Common myeloid progenitor, CD34-positive (primary cell): ENCODE measurements around the gene NEK5.

Experiments used
- CTCF ChIA-PET: fragments of 350-600 bp; sonication (Branson Sonifier 250); formaldehyde crosslinking; loops from one replicate; lab custom pipeline; 2021; ENCODE audit warnings: antibody characterized with exemption; lab: Charles Lee
- POLR2A ChIA-PET: fragments of 350-600 bp; sonication (Branson Sonifier 250); formaldehyde crosslinking; loops from one replicate; lab custom pipeline; 2021; ENCODE audit warnings: antibody characterized with exemption; lab: Charles Lee
- DNase-seq, 3 donors: peaks; one replicate each; pipeline versions ENCODE4 v3.0.0 to v3.0.0-alpha.2; 2013
- H3K27ac ChIP-seq, 2 experiments: 1 replicate in 1 of 2; 2 replicates in 1 of 2; pipeline ENCODE4 v1.7.0; 2013; ENCODE audit warnings: inconsistent platforms in 2 of 2, low read length in 2 of 2, mild to moderate bottlenecking in 2 of 2, low read depth in 1 of 2, moderate library complexity in 1 of 2; ENCODE audit not compliant: severe bottlenecking in 2 of 2, insufficient read depth in 1 of 2, poor library complexity in 1 of 2
- H3K27me3 ChIP-seq, 5 experiments: replicated peaks in 2 of 5; 1 replicate in 3 of 5; 2 replicates in 2 of 5; pipeline versions ENCODE4 v1.6.1 to v1.7.0; 2013; ENCODE audit warnings: low read length in 4 of 5, mild to moderate bottlenecking in 2 of 5, moderate library complexity in 2 of 5, inconsistent platforms in 1 of 5; ENCODE audit not compliant: insufficient read depth in 5 of 5, control insufficient read depth in 4 of 5
- H3K36me3 ChIP-seq, 4 experiments: 1 replicate in 2 of 4; 2 replicates in 2 of 4; pipeline versions ENCODE4 v1.6.1 to v1.7.0; 2013; ENCODE audit warnings: low read length in 3 of 4, control low read depth in 1 of 4, mild to moderate bottlenecking in 1 of 4; ENCODE audit not compliant: control insufficient read depth in 4 of 4, insufficient read depth in 4 of 4
- H3K4me1 ChIP-seq, 4 experiments: 1 replicate in 3 of 4; 2 replicates in 1 of 4; pipeline versions ENCODE4 v1.6.1 to v1.7.1; 2013; ENCODE audit warnings: low read length in 3 of 4, mild to moderate bottlenecking in 3 of 4, control low read depth in 1 of 4, inconsistent platforms in 1 of 4, moderate library complexity in 1 of 4; ENCODE audit not compliant: control insufficient read depth in 4 of 4, insufficient read depth in 4 of 4; ENCODE audit errors: control extremely low read depth in 1 of 4
- H3K4me3 ChIP-seq, 7 experiments: 1 replicate in 4 of 7; 2 replicates in 3 of 7; pipeline versions ENCODE4 v1.5.1 to v1.7.0; 2013; ENCODE audit warnings: mild to moderate bottlenecking in 7 of 7, low read length in 6 of 7, moderate library complexity in 6 of 7, inconsistent platforms in 2 of 7, low read depth in 2 of 7, control low read depth in 1 of 7; ENCODE audit not compliant: insufficient read depth in 4 of 7, control insufficient read depth in 1 of 7; ENCODE audit errors: extremely low read depth in 1 of 7
- H3K9me3 ChIP-seq, 5 experiments: 1 replicate in 4 of 5; 2 replicates in 1 of 5; pipeline versions ENCODE4 v1.6.1 to v1.7.1; 2013; ENCODE audit warnings: low read length in 4 of 5, mild to moderate bottlenecking in 2 of 5, inconsistent platforms in 1 of 5, low read depth in 1 of 5, moderate library complexity in 1 of 5; ENCODE audit not compliant: control insufficient read depth in 4 of 5, insufficient read depth in 2 of 5; ENCODE audit errors: control extremely low read depth in 1 of 5
- WGBS: methylation state at CpG from one replicate; pipeline ENCODE4 v1.1.5; 2013; ENCODE audit not compliant: insufficient coverage; 5-methylcytosine and 5-hydroxymethylcytosine counted together

NEK5 gene

GRCh38 chr13:52147225-52147624 lies 18.4 kb upstream of the NEK5 start:
- DNase-seq: no peak
- Histone ChIP-seq H3K4me1 (no peaks in the 10 kb centered on the region), H3K27me3 (no peaks in the 10 kb centered on the region), H3K27ac (no peak overlapping the region), H3K4me3 (no peak overlapping the region), H3K36me3 (peaks cover 0 to 43% (median 5%) of the 10 kb centered on the region in 4 experiments), H3K9me3 (no peaks in the 10 kb centered on the region)
- POLR2A ChIA-PET: no interaction called here
- no CpG with 5 or more reads among the region's 1 CpG for WGBS
- CTCF ChIA-PET: interaction anchor here (0.8 to 1.5 kb wide), 3 partner anchors 18 to 252 kb away, joined by 3 to 4 read pairs (median 3); no protein-coding TSS in a partner anchor

DNA sequence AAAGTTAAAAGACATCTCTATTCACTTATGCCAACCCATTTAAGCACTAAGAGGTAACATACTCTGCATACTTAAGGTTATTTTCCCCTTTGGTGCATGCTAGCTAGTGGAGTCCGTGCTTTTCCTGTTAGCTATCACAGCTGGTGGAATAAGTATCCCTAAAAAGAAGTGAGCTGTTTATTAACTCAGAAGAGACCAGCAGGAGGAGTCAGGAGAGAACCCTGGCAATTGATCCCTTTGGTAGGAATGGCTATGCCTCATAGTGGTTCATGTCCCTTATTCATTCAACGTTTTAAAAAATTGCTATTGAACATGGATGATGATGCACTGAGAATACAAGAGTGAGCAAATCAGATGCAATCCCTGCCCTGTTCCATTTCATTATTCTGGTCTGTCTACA lies 12.4 kb upstream of the NEK5 start:
- Histone ChIP-seq H3K36me3 (peaks cover 0 to 35% (median 6%) of the 10 kb centered on the region in 4 experiments), H3K4me1 (no peaks in the 10 kb centered on the region), H3K27me3 (no peaks in the 10 kb centered on the region), H3K27ac (no peak overlapping the region), H3K4me3 (no peak overlapping the region), H3K9me3 (no peaks in the 10 kb centered on the region)
- no peak for DNase-seq
- CTCF ChIA-PET: interaction anchor here (0.8 to 3.1 kb wide), 5 partner anchors 10 to 43 kb away, joined by 3 to 9 read pairs (median 4); partner anchors contain the start of gene NEK3
- 83% methylated on average over 1 of the region's 2 CpGs for WGBS
- POLR2A ChIA-PET: no interaction called here

DNA sequence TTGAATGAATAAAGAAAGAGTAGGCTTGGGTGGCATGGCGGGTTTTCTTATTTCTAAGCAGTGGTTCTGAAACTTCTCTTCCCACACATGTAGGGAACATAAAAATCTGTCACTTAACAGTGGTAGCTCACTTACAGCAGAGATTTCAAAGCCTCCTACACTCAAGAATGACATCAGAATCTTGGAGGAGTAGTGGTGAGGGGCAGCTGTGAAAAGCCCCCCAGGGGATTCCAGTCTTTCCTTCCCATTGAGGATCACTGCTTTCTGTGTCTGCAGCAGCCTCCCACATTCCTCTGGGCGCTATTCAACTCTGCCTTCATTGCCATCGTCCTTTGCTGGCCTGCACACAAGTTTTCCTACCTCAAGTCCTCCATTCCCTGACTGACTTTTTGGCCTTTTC lies 8.6 kb upstream of the NEK5 start:
- H3K27me3 ChIP-seq: no peaks in the 10 kb centered on the region
- no peak overlapping the region for H3K27ac ChIP-seq
- no peak overlapping the region for H3K4me3 ChIP-seq
- H3K36me3 ChIP-seq: peaks cover 7 to 54% (median 22%) of the 10 kb centered on the region in 4 experiments
- ChIA-PET CTCF (interaction anchor here (1.6 to 2.1 kb wide), 2 partner anchors 10 to 245 kb away, joined by 4 to 6 read pairs; no protein-coding TSS in a partner anchor), POLR2A (no interaction called here)
- no peak for DNase-seq
- H3K9me3 ChIP-seq: no peaks in the 10 kb centered on the region
- 100% methylated on average over 2 of the region's 3 CpGs for WGBS
- H3K4me1 ChIP-seq: no peaks in the 10 kb centered on the region

GRCh38 chr13:52136763-52137162 lies 7.9 kb upstream of the NEK5 start:
- H3K9me3 ChIP-seq: peaks cover 0 to 2% (median 0%) of the 10 kb centered on the region in 5 experiments
- H3K36me3 ChIP-seq: peaks cover 8 to 59% (median 27%) of the 10 kb centered on the region in 4 experiments
- no peaks in the 10 kb centered on the region for H3K27me3 ChIP-seq
- ChIA-PET POLR2A (no interaction called here), CTCF (interaction anchor here (2.1 kb wide), 1 partner anchor 9 kb away, joined by 6 read pairs; no protein-coding TSS in a partner anchor)
- no peaks in the 10 kb centered on the region for H3K4me1 ChIP-seq
- H3K27ac ChIP-seq: no peak overlapping the region
- H3K4me3 ChIP-seq: no peak overlapping the region
- no peak for DNase-seq

- no peaks in the 10 kb centered on the region for H3K27me3 ChIP-seq
- H3K4me3 ChIP-seq: no peak overlapping the region
- no peak for DNase-seq
- POLR2A ChIA-PET: no interaction called here
- CTCF ChIA-PET: interaction anchor here (0.7 to 1.8 kb wide), 5 partner anchors 10 to 236 kb away, joined by 3 to 5 read pairs (median 4); no protein-coding TSS in a partner anchor
- H3K27ac ChIP-seq: no peak overlapping the region
- peaks cover 2 to 18% (median 13%) of the 10 kb centered on the region in 4 experiments for H3K4me1 ChIP-seq
- H3K9me3 ChIP-seq: peaks cover 0 to 5% (median 3%) of the 10 kb centered on the region in 5 experiments
- peaks cover 9 to 42% (median 24%) of the 10 kb centered on the region in 4 experiments for H3K36me3 ChIP-seq
These were observed 1.8 kb upstream of the NEK5 start for GRCh38 chr13:52130641-52131040.

DNA sequence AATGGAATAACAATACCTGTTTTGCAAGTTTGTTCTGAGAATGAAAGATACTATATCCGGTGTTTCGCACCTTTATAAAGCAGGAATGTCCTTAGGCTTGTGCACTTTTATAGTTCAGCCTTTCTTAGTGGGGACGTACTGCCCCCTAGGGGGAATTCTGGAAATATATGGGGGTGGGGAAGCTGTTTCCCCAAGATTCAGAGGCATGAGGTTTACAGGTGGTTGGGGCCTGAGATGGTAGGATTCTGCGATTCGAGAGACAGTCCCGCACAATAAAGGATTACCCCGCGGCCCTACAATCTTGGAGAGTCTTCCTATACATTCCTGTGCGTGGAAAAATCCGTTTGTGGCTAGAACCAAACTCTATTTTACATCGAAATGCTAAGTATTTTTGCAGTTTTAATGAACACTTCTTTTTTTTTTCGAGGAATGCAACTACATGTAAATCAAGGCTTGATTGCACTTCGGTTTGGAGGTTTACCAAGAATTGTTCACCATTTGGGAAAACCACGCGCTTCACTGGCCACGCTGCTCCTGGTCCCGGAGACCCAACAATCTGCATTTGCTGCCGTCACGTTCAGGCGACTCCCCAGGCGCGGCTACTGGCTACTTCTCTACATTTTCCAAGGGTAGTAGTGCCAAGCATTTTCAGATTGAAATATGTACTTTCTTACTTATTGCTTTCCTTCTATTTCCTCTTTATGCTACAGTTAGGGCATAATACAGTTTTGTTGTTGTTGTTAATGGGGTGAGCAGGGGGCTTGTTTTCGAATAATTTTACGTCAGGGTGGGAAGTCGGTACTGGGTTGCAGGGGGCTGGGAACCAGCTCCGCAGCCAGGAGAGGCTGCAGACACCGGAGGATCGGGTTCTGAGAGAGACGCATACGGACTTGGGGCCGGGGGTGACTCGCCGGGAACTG lies 830 bp downstream of the NEK5 start:
- no peaks in the 10 kb centered on the region for H3K27me3 ChIP-seq
- peaks cover 7 to 21% (median 16%) of the 10 kb centered on the region in 4 experiments for H3K36me3 ChIP-seq
- H3K4me1 ChIP-seq: peaks cover 2 to 18% (median 13%) of the 10 kb centered on the region in 4 experiments
- CTCF ChIA-PET: interaction anchor here (0.6 to 4.9 kb wide), 32 partner anchors 8 to 998 kb away, joined by 3 to 57 read pairs (median 3); partner anchors contain the start of genes ALG11 and ATP7B
- WGBS: under 1% methylated on average over 18 of the region's 33 CpGs
- H3K27ac ChIP-seq: no peak overlapping the region
- peaks cover 0 to 5% (median 3%) of the 10 kb centered on the region in 5 experiments for H3K9me3 ChIP-seq
- POLR2A ChIA-PET: interaction anchor here (0.5 kb wide), 1 partner anchor 605 kb away, joined by 3 read pairs; no protein-coding TSS in a partner anchor
- DNase-seq: peak; percentile 66 to 77 (median 69)
- H3K4me3 ChIP-seq: peak overlapping the region; percentile 66 to 94 (median 76)
